ENCODE results near the gene YBEY.

- no peak for TF ChIP-seq ZFP30 (CRISPR knock-in tag; IDR thresholded peaks at IDR 0.05)
- TF ChIP-seq ARNTL (CRISPR knock-in tag; IDR thresholded peaks at IDR 0.05; ENCODE audit: borderline replicate concordance, low read depth): no peak
- TF ChIP-seq OSR1 (CRISPR knock-in tag; IDR thresholded peaks at IDR 0.05): no peak
- no peak for TF ChIP-seq CSDC2 (CRISPR knock-in tag; IDR thresholded peaks at IDR 0.05)
- TF ChIP-seq PATZ1 (CRISPR knock-in tag; IDR thresholded peaks at IDR 0.05; ENCODE audit: borderline replicate concordance): no peak
- TF ChIP-seq ZNF70 (CRISPR knock-in tag; IDR thresholded peaks at IDR 0.05): no peak
- TF ChIP-seq TSHZ2 (CRISPR knock-in tag; IDR thresholded peaks at IDR 0.05): no peak
- TF ChIP-seq ZFP3 (CRISPR knock-in tag; IDR thresholded peaks at IDR 0.05): no peak
- no peak for TF ChIP-seq ZC3H10 (CRISPR knock-in tag; IDR thresholded peaks at IDR 0.05)
- no peak for TF ChIP-seq BACH2 (CRISPR knock-in tag; IDR thresholded peaks at IDR 0.05; ENCODE audit: borderline replicate concordance)
Observed at GRCh38 chr21:46320331-46320801, 34.2 kb downstream of the YBEY start.

Data from SK-N-SH treated with all-trans-retinoic acid at 6 μM for 48 hours (cell line).